ENCODE results near the gene ZBTB34.
"Not testable (repeated sequence)": the region's sequence is repeated elsewhere in the genome, so short reads cannot be mapped to it uniquely, and the experiment has no call there.

ZBTB34 gene

DNA sequence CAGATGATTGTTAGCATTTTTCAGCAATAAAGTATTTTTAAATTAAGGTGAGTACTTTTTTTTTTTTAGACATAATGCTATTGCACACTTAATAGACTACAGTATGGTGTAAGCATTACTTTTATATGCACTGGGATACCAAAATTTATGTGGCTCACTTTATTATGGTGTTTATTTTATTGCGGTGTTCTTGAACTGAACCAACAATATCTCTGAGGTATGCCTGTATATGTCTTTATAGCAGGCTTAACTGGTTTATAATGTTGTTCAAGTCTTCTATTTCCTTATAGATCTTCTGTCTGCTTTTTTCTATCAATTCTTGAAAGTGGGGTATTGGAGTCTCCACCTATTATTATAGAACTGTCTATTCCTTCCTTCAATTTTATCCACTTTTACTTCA, 37.6 kb upstream of the ZBTB34 start:
- TF ChIP-seq, protein P1, sequence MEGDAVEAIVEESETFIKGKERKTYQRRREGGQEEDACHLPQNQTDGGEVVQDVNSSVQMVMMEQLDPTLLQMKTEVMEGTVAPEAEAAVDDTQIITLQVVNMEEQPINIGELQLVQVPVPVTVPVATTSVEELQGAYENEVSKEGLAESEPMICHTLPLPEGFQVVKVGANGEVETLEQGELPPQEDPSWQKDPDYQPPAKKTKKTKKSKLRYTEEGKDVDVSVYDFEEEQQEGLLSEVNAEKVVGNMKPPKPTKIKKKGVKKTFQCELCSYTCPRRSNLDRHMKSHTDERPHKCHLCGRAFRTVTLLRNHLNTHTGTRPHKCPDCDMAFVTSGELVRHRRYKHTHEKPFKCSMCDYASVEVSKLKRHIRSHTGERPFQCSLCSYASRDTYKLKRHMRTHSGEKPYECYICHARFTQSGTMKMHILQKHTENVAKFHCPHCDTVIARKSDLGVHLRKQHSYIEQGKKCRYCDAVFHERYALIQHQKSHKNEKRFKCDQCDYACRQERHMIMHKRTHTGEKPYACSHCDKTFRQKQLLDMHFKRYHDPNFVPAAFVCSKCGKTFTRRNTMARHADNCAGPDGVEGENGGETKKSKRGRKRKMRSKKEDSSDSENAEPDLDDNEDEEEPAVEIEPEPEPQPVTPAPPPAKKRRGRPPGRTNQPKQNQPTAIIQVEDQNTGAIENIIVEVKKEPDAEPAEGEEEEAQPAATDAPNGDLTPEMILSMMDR (IDR thresholded peaks at IDR 0.05; ENCODE audit: low read depth, low read length) = no peak
- in situ Hi-C loops (cut with HindIII; ENCODE audit: low sequenced_read_pairs) = no loop called here
- no peak for DNase-seq (ENCODE audit: low read depth, low spot score)
- H3K4me3 ChIP-seq (ENCODE audit: low read depth, low read length) = no peak overlapping the region

DNA sequence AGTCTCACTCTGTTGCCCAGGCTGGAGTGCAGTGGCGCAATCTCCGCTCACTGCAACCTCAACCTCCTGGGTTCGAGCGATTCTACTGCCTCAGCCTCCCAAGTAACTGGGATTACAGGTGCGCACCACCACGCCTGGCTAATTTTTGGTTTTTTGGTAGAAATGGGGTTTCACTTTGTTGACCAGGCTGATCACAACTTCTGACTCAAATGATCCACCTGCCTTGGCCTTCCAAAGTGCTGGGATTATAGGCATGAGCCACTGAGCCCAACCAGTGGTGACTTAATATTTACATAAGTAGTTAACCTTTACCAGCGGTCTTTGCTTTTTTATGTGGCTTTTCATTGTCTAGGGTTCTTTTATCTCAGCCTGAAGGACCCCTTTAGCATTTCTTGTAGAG, 36.4 kb upstream of the ZBTB34 start:
- in situ Hi-C loops (cut with HindIII; ENCODE audit: low sequenced_read_pairs); H3K4me3 ChIP-seq (ENCODE audit: low read depth, low read length); DNase-seq (ENCODE audit: low read depth, low spot score): not testable (repeated sequence)

DNA sequence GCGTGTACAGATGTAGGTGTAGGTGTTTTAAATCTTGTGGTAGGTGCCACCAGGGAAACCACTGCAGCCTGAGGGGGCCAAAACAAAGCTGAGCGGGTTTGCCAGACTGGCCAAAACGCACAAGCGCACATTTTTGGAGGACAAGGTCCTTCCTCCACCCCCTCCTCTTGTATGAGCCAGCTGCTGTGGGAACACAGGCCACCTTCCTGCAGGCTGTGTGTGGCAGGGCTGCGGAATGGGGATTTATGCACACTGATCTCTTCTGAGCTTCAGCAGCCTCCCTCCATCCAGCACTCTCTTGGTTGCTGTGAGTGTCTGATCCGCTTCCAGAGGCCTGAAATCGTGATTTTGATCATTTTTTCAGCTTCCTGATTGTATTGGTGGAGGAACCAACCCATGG, 33.2 kb upstream of the ZBTB34 start:
- no peak for DNase-seq (ENCODE audit: low read depth, low spot score)
- H3K4me3 ChIP-seq (ENCODE audit: low read depth, low read length) = no peak overlapping the region
- in situ Hi-C loops (cut with HindIII; ENCODE audit: low sequenced_read_pairs) = no loop called here
- TF ChIP-seq, protein P1 (IDR thresholded peaks at IDR 0.05; ENCODE audit: low read depth, low read length) = no peak

DNA sequence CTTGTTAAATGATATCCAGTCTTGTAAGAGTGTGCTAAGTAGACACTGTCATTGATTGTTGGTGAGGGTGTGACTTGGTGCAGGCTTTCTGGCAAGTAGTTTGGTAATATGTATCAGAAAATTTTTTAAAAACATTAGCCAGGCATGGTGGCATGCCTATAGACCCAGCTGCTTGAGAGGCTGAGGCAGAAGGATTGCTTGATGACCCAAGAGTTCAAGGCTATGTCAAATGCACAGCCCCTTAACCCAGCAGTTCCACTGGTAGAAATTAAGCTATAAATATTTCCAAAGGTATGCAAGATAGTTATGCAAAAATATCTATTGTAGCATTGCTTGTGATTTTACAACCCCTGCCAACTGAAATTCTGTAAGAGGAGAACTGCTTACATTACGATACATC, 31.4 kb upstream of the ZBTB34 start:
- in situ Hi-C loops (cut with HindIII; ENCODE audit: low sequenced_read_pairs) = no loop called here
- DNase-seq (ENCODE audit: low read depth, low spot score) = no peak
- TF ChIP-seq, protein P1 (IDR thresholded peaks at IDR 0.05; ENCODE audit: low read depth, low read length) = no peak
- H3K4me3 ChIP-seq (ENCODE audit: low read depth, low read length) = no peak overlapping the region

DNA sequence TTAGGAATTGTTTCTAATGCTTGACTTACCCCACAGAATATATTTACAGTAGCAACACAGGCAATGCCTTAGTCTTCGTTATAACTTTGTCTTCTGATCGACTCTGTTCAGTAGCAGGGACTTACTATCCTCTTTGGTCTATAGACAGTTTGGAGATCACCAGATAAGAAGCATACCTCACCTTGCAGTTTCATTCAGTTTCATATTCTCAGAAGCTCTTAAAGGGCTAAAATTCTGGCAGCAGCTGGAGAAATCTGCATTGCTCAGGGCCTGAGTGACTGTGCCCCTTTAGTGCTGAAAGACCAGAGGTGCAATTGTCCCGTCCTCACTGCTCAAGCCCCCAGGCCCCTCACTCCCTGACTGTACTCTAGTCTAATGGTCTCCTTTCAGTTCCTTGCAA, 29.6 kb upstream of the ZBTB34 start:
- no peak overlapping the region for H3K4me3 ChIP-seq (ENCODE audit: low read depth, low read length)
- DNase-seq (ENCODE audit: low read depth, low spot score) = no peak
- in situ Hi-C loops (cut with HindIII; ENCODE audit: low sequenced_read_pairs) = no loop called here
- TF ChIP-seq, protein P1 (IDR thresholded peaks at IDR 0.05; ENCODE audit: low read depth, low read length) = no peak

DNA sequence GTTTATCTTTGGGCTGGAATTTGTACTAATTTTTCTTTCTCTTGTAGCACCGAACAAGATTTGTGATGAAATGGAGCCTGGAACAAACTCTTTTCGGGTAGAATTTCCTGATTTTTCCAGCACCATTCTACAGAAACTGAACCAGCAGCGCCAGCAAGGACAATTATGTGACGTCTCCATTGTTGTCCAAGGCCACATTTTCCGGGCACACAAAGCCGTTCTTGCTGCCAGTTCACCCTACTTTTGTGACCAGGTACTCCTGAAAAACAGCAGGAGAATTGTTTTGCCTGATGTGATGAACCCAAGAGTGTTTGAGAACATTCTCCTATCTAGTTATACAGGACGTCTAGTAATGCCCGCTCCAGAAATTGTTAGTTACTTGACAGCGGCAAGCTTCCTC, 28.0 kb upstream of the ZBTB34 start:
- TF ChIP-seq, protein P1 (IDR thresholded peaks at IDR 0.05; ENCODE audit: low read depth, low read length) = no peak
- DNase-seq (ENCODE audit: low read depth, low spot score) = no peak
- in situ Hi-C loops (cut with HindIII; ENCODE audit: low sequenced_read_pairs) = no loop called here
- no peak overlapping the region for H3K4me3 ChIP-seq (ENCODE audit: low read depth, low read length)

DNA sequence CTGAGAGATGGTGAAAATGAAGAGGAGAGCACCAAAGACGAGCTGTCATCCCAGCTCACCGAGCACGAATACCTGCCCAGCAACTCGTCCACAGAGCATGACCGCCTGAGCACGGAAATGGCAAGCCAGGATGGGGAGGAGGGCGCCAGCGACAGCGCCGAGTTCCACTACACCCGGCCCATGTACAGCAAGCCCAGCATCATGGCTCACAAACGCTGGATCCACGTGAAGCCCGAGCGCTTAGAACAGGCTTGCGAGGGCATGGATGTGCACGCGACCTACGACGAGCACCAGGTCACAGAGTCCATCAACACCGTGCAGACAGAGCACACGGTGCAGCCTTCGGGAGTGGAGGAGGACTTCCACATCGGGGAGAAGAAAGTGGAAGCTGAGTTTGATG, 27.4 kb upstream of the ZBTB34 start:
- TF ChIP-seq, protein P1 (IDR thresholded peaks at IDR 0.05; ENCODE audit: low read depth, low read length) = no peak
- no peak overlapping the region for H3K4me3 ChIP-seq (ENCODE audit: low read depth, low read length)
- no peak for DNase-seq (ENCODE audit: low read depth, low spot score)
- in situ Hi-C loops (cut with HindIII; ENCODE audit: low sequenced_read_pairs) = no loop called here

Data from astrocyte of the spinal cord (primary cell).